Suppressor macrophage treated with lipopolysaccharide for 4 hours (primary cell): Measurements from ENCODE around the gene DNAH8.
"Not testable (repeated sequence)": the region's sequence is repeated elsewhere in the genome, so short reads cannot be mapped to it uniquely, and the experiment has no call there.

Experiments used
- DNase-seq: peaks from one replicate; pipeline ENCODE4 v3.0.0-alpha.2; 2020

DNAH8 gene

DNA sequence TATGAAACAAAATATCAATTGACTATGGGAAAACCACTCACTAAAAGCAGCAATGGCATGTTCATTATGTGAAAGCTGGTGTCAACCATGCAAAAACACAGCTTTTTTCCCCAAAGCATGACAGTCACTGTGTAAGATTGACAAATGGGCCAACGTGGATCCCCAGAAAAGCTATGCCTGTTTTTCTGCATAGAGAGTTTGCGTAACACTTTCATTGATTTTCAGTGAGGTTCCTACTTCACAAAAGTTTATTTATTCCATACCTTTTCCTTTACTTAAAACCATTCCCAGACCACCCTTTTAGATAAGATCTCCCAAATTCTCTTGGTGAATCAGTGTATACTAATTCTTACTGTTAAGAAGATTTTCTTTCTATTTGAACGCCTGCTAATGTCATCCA is 195.1 kb downstream of the DNAH8 start:
- no peak for DNase-seq

DNA sequence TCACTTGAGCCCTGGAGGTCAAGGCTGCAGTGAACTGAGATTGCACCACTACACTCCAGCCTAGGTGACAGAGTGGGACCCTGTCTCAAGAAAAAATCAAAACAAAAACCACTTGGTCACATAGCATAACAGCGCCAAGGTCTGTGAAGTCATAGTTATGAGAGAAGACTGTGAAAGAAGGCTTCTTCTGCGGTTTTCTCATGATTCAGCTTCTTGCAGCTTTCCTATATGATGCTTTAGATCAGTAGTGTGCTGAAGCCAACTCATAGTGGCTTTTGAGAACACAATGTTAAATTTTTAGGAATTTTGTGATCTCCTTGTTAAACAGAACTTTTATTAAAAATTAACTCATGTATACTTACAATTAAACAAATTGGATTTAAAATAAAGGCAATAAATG is 197.3 kb downstream of the DNAH8 start:
- no peak for DNase-seq

DNA sequence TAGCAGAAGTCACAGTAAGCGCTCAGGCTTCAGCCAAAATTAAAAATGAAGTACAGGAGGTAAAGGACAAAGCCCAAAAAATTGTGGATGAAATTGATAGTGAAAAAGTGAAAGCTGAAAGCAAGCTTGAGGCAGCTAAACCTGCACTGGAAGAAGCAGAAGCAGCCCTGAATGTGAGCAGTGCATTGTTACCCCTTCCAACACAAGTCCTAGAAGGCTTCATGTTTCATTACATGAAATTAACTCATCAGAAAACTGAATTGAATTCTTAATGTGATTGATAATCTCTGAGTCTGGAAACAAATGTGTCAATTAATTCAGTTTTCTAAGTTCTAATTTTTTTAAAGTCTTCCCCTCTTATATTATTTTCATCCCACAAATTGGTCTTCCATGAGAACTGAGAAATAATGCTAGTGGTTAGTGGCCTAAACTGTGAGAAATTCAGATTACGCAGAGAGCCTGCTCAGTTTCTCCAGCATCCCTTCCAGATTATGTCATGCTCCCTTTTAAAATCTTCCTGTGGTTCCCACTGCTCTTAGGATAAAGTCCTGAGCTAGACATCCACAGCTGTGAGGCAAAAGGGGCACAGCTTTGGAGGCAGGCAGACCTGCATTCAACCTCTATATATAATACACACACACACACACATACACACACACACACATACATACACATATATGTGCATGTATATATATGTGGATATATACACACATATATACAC is 200.3 kb downstream of the DNAH8 start:
- DNase-seq = no peak

DNA sequence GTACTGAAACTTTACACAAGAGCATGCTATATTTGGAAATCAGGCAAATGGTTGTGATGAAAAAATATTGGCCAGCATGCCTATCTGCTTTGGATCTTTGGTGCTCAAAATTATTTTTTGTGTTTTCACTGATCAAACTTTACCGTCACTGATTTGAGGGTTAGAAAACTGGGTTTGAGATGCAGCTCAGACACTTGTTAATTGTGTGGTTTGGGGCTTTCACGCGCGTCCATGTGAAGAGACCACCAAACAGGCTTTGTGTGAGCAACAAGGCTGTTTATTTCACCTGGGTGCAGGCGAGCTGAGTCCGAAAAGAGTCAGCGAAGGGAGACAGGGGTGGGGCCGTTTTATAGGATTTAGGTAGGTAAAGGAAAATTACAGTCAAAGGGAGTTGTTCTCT is 206.4 kb downstream of the DNAH8 start:
- not testable (repeated sequence) for DNase-seq

DNA sequence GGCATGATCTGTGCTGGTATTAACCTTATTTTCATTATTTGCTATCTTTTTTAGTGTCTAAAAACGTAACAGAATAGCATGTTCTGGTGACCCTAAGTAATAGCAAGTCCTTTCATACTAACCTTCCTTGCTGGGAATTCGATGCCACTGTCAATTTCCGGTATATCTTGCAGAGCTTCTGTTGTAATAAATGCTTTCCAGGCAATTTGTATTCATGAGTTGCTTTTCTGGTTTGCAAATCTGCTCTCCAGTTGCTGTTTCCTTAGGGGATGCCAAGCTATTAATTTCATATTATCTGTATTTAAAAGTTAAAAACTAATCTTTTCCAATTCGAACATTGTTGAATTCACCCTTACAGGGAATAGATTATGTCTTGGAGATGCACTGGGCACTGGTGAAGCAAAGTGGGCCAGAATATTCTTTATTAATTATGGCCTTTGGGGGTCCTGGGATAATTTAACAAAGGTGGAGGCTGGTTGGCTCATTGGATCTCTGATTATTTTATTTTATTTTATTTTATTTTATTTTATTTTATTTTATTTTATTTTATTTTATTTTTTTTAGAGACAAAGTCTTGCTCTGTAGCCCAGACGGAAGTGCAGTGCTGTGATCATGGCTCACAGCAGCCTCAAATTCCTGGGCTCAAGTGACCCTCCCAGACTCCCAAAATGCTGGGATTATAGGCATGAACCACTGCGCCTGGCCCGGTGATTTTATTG is 209.8 kb downstream of the DNAH8 start:
- no peak for DNase-seq

DNA sequence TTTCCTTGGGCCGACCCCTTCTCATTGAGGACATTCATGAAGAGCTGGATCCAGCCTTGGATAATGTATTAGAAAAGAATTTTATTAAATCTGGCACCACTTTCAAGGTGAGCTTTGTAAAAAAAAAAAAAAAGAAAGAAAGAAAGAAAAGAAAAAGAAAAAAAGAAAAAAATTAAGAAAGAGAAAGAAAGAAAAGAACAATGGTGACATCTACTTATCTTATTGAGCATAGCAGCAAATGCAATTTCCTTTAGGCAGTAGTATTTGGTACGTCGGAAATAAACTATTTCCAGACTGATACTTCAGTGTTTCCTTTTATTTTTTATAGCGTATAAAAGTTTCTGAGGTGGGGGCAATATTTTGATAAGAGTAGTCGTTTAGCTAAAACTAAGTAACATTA is 214.4 kb downstream of the DNAH8 start:
- no peak for DNase-seq

DNA sequence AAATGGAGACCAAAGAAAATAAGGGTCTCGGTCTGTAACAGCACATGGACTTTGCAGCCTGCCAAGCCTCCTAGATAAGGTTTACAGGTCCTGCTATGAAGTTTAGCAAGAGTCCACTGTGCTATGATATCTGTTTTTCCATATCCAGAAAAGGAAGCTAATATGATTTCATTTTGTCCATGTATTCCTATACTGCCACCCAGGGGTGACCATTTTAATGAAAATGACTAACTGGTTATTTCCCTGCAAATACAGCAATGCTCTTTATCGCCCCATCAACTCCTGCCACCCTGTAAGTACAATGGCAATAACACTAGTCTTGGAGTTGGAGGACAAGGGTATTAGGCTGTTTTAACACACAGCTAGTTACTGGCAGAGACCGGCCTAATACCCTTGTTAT is 218.3 kb downstream of the DNAH8 start:
- peak; percentile 25 for DNase-seq

DNA sequence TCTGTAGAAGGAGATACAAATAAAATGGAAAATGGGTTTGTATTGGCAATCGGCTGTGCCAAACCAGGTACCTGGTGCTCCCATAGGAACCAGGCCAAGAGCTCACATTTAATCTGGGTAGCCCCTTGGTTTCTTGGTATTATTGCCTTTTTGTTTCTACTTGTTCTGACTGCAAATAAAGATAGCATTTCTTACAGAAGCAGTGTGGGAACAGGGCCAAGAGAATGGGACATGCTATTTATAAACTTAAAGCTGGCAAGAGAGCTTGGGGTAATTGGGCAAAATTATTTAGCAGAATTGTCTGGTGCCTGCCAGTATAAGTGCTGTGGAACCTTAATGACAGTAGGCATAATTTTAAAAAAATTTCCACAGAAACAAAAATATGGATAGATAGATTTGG is 219.9 kb downstream of the DNAH8 start:
- no peak for DNase-seq

DNA sequence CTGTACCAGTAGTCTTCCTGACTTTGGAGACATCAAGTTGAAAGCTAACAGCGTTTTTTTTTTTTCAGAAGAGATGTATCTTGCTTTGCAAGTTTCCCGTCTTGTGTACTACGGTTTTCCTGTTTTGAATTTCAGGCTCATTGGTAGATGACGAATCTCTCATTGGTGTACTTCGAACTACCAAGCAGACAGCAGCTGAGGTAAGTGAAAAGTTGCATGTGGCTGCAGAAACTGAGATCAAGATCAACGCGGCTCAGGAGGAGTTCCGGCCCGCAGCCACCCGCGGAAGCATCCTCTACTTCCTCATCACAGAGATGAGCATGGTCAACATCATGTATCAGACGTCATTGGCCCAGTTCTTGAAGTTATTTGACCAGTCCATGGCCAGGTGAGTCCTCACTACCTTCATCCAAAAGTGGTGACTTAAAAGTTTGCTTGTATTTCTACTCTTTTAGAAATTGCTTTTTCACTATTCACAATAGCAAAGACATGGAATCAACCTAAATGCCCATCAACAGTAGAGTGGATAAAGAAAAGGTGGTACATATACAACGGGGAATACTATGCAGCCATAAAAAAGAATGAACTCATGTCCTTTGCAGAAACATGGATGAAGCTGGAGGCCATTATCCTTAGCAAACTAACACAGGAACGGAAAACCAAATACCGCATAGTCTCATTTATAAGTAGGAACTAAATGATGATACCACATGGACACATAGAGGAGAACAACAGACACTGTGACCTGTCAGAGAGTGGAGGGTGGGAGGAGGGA is 222.9 kb downstream of the DNAH8 start:
- DNase-seq = no peak

DNA sequence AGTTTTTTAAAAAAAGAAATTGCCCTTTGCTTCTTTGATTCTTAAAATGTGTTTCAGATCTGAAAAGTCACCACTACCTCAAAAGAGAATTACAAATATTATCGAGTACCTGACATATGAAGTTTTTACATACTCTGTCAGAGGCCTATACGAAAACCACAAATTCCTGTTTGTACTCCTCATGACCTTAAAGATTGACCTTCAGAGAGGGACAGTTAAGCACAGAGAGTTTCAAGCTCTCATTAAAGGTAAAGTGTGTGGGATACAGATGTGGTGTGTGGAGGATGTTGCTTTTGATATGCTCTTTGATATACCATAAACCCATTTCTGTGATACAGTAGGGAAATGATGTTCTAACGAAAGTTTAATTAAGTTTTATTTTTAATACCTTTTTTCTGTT is 223.6 kb downstream of the DNAH8 start:
- DNase-seq = no peak

DNA sequence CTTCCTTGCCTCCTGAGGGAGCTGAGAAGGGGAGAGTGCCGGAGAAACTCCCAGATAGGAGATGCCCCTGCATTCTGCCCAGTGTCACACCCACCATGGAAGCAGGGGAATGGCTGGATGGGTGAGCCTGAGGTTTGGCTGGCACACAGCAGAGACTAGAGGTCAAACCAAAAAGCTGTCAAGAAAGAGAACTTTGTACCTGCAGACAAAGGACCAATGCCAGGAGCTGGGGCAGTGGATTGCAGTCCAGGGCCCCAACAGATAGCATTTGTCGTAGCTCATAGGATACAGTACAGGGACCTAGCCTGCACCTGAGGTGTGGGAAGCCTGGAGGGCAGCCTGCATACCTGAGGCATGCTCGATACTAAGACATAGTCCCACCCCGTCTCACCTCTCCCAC is 227.3 kb downstream of the DNAH8 start:
- no peak for DNase-seq

DNA sequence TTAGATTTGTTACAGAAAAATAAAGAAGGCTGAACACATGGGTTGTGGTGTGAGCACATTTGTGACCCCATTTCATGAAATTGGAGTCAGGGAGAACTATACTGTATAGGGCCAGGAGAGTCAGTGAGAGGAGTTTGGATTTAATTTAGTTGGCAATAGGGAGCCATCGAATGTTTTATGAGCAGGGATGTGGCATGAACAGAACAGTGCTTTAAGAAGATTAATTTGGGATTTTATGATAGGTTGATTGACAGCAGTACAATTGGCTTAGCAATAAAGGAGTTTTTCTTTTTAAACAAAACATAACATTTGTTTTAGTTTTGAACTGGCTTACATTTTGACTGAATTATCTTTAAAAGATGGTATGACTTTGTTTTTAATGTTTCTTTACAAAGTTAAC is 227.9 kb downstream of the DNAH8 start:
- DNase-seq = no peak

DNA sequence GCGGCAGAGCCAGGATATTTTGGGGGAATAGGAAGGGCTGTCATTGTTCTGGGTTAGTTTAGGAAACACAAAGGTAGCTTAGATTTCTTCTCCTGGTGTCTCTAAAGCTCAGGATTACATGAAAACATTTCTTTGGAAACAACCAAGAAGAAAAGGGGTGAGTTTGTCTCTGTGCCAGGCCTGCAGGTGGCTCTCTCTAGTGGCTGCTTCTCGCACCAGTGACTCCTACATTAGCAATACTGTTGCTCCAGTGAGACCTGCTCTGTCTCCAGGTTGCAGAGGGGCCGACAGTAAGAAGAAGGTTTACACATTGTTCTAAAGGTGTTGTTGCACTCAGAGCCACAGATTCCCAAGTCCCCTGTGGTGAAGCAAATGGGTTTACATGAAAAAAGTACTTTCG is 228.9 kb downstream of the DNAH8 start:
- DNase-seq = no peak

DNA sequence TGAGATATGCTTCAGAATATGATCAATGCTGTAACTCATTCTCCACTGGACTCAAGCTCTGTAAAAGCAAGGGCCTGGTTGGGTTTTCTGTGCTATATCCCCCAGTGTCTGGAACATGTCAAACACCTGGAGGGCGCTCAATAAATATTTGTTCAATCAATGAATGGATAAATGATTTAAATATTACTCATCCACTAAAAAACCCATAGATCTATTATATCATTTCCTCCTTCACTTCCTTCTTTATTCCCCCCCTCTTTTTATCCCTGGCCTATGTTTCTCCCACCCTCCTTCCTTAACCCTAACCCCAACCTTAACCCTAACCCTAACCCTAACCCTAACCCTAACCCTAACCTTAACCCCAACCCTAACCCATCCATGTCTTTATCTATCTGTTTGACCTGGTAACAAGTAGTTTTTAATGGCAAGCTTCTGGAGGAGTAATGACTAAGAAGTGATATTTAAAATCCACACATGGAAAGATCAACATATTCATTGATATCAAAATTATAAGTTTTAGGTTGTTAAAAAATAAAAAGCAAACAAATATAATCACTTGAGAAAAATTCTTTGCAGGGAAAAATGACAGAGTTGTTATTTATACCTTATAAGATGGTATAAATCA is 229.7 kb downstream of the DNAH8 start:
- DNase-seq = no peak

DNA sequence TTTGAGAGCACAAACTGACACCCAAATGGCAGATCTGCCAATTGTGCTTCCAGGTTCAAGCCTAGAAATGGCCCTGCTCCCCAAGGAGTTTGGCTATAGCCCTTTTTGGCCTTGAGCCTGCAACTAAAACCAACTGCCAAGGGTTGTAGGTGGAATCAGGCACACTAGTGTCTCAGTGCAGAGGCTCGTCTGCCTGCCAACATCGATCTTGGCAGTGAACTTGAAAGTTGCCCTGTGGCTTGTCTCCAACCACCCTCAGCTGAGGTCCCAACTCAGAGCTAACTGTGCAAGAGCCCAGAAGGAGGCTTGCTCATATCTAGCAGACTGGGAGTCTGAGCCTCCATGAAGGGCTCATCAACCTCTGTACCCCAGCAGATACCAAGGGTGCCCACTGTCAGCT is 240.8 kb downstream of the DNAH8 start:
- DNase-seq = no peak

DNA sequence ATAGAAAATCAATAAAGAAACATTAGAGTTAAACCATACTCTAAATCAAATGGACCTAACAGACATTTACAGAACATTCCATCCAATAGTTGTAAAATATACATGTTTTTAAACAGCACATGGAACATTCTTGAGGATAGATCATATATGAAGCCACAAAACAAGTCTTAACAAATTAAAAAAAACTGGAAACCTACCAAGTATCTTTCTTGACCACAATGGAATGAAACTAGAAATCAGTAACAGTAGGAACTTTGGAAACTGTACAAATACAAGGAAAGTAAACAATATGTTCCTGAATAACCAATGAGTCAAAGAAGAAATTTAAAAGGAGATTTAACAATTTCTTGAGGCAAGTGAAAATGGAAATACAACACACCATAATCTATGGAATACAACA is 242.3 kb downstream of the DNAH8 start:
- no peak for DNase-seq

DNA sequence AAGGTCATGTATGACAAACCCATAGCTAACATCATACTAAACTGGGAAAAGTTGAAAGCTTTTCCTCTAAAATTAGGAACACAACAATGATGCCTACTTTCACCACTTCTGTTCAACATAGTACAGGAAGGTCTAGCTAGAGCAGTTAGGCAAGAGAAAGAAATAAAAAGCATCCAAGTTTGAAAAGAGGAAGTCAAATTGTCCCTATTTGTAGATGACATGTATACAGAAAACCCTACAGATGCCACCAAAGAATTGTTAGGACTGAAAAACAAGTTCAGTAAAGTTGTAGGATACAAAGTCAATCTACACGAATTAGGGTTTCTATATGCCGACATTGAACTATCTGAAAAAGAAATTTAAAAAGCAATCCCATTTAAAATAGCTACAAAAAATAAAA is 244.0 kb downstream of the DNAH8 start:
- peak; percentile 1 for DNase-seq

DNA sequence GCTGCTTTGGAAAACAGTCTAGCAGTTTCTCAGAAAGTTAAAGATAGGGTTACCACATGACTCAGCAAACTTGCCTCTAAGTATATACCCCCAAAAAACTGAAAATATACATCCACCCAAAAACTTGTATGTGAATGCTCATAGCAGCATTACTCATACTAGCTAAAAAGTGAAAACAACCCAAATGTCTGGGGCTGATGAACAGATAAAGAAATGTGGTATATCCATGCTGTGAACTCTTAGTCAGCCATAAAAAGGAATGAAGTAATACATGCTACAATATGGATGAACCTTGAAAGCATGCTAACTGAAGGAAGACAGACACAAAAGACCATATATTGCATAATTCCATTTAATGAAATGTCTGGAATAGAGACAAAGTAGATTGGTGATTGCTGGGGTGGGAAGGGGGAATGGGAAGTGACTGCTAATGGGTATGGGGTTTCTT is 253.6 kb downstream of the DNAH8 start:
- DNase-seq = no peak

DNA sequence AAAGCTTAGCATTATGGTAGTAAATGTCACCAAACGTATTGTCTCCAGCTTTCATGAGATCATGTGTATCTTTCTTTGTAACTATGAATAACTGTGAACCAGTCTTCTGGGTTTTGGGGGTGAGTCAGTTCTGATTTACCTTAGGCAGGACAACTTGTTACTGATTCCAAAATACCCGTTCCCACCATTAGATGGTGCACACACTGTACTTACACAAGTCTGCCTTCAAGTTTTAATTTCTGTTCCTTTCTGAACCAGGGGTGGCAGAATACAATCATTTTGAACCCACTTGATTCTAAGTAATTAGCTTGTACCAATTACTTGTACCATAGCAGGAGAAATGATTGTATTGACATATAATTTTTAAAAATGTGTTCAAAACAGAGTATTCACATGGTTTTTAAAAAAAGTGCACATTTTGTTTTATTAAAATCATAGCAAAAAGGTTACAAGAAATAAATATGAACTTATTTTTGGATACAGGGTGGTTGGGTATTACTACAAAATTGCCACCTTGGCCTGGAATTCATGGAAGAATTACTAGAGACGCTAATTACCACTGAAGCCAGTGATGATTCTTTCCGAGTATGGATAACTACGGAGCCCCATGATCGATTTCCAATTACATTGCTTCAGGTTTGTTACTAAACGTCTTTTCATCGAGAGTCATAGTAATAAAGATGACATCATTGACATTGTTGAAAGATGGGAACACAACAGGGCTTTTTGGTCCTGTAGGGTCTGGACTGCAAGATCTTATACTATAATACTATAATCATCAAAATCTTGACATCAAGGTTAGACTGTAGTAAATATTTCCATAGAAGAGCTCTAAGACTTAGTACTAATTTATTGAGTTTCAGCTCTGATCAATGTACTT is 258.3 kb downstream of the DNAH8 start:
- DNase-seq = peak; percentile 30

DNA sequence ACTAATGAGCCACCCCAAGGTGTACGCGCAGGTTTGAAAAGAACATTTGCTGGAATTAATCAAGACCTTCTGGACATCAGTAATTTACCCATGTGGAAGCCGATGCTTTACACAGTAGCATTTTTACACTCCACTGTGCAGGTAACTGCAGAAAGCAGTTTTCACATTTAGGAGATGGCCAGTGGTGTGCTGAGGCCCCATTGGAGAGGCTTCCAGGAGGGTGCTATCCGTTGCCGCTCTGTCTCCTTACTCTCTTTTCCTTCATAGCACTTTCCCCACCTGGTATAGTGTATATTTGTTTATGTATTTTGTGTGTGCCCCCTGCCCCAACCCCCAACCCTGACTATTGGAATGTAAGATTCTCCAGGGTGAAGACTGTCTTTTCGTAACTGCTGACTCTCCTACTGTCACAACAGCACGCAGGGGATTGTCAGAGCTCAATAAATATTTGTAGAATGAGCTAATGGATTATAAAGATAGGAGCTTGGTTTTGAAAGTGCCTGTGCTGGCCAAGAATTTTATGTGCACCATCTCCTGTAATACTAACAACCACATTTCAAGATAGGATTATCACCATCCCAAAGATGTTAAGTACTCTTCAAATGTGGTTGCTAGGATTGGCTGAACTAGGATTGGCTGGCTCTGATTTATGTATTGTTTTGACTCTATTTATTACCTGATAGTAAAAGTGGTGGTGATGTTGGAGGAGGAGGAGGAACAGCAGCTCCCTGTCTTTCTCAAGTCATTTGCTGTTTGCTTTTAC is 259.5 kb downstream of the DNAH8 start:
- DNase-seq = no peak

DNA sequence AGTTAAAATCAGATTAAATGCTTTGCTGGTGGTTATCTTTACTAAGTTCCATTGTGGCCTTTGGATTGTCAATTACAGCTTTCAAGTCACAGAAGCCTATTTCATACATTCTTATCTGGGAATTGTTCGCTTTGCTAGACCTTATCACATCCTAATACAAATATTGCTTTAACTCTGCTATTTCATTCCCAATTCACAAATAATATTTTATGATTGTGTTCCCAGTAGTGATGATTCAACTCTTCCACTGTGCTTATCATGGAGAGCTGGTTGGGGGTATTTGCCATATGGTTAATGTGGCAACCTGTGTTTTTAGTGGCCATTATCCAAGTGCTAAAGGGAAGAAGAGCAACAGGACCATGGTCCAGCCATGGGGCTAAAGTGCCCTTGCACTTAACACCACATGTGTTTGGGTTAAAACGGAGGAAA is 260.5 kb downstream of the DNAH8 start:
- DNase-seq = no peak

DNA sequence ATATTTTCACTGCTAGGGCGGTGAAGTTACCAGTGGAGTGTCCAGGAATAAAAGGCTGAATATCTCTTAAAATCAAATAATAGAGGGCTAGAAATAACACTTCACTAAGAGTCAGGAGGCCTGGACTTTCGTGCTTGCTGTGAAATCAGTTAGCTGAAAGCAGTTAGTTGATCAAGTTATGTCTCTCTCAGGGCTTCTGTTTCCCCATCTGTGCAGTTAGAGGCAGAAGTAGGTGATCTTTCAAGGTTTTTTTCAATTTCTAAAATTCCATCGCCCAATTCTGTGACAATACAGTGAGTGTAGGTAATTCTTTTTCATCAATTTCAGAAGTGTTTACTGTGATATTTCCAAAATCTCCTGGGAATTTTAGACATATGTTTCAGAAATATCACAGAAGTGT is 260.9 kb downstream of the DNAH8 start:
- DNase-seq = no peak
